ENCODE data around the gene BTG2.

GRCh38 chr1:203349166-203349565 lies 43.8 kb downstream of the BTG2 start:
- no peak for TF ChIP-seq CTCF (conservative IDR thresholded peaks at IDR 0.05; ENCODE audit: low read length)
- no peak for TF ChIP-seq EZH2phosphoT487 (IDR thresholded peaks at IDR 0.05; ENCODE audit: borderline replicate concordance)

All from Loucy (cell line).